WTC11 (cell line): ENCODE data around the gene CDC37L1. TPM values are rescaled to one million over a fixed set of nuclear protein-coding genes. Genes with fewer than 3 reads are reported as not detected.

Experiments
- ATAC-seq: fragments of 200-7000 bp; cut with Tn5 transposase; 2 replicates; pipeline ENCODE4 v1.10.0; 2021; ENCODE audit warnings: mild to moderate bottlenecking, moderate library complexity
- CTCF ChIA-PET: fragments of 300-600 bp; sonication (Branson Sonifier 250); formaldehyde crosslinking; loops from one replicate; lab custom pipeline; 2021; ENCODE audit warnings: antibody characterized with exemption; lab: Charles Lee
- POLR2A ChIA-PET: fragments of 350-600 bp; sonication (Branson Sonifier 250); formaldehyde crosslinking; loops from one replicate; lab custom pipeline; 2021; ENCODE audit warnings: antibody characterized with exemption; lab: Charles Lee
- DNase-seq: peaks from one replicate; pipeline ENCODE4 v3.0.0; 2021; ENCODE audit warnings: low spot score
- H3K27ac Mint-ChIP-seq: 2 replicates; pipeline ENCODE4 v1.8.0; 2021; ENCODE audit warnings: mixed read lengths
- H3K27me3 Mint-ChIP-seq: 2 replicates; pipeline ENCODE4 v1.8.0; 2021; ENCODE audit warnings: low read depth, mild to moderate bottlenecking, moderate library complexity, mixed read lengths
- H3K36me3 Mint-ChIP-seq: 2 replicates; pipeline ENCODE4 v1.8.0; 2021; ENCODE audit warnings: mixed read lengths
- H3K4me1 Mint-ChIP-seq: 2 replicates; pipeline ENCODE4 v1.8.0; 2022; ENCODE audit warnings: mixed read lengths
- H3K4me3 Mint-ChIP-seq: 2 replicates; pipeline ENCODE4 v1.8.0; 2021; ENCODE audit warnings: mild to moderate bottlenecking, moderate library complexity, mixed read lengths
- H3K9me3 Mint-ChIP-seq: 2 replicates; pipeline ENCODE4 v1.8.0; 2021; ENCODE audit warnings: mixed read lengths
- CREM ChIP-seq: sonication (generic); formaldehyde crosslinking; IDR thresholded peaks from 2 replicates; pipeline ENCODE4 v1.8.1; 2022; ENCODE audit warnings: mild to moderate bottlenecking, missing genetic modification reagents, moderate library complexity
- NR3C1 ChIP-seq: sonication (generic); formaldehyde crosslinking; conservative IDR thresholded peaks from 2 replicates; pipeline ENCODE4 v1.8.1; 2023; ENCODE audit warnings: low read depth, mild to moderate bottlenecking, missing genetic modification reagents
- OVOL2 ChIP-seq: fragments of 250-450 bp; sonication (Bioruptor Pico); IDR thresholded peaks from 2 replicates; pipeline ENCODE4 v1.9.0; 2021; ENCODE audit warnings: mild to moderate bottlenecking, borderline replicate concordance
- PRRX2 ChIP-seq: fragments of 250-450 bp; sonication (Bioruptor Pico); IDR thresholded peaks from 2 replicates; pipeline ENCODE4 v1.8.0; 2021; ENCODE audit warnings: mild to moderate bottlenecking
- RELA ChIP-seq: sonication (generic); formaldehyde crosslinking; IDR thresholded peaks from 2 replicates; pipeline ENCODE4 v1.8.1; 2022; ENCODE audit warnings: missing genetic modification reagents, mild to moderate bottlenecking, borderline replicate concordance
- SMAD3 ChIP-seq: sonication (generic); formaldehyde crosslinking; IDR thresholded peaks from 2 replicates; pipeline ENCODE4 v1.8.0; 2022; ENCODE audit warnings: missing genetic modification reagents, mild to moderate bottlenecking, borderline replicate concordance
- TEAD4 ChIP-seq: sonication (generic); formaldehyde crosslinking; IDR thresholded peaks from 2 replicates; pipeline ENCODE4 v1.8.0; 2022; ENCODE audit warnings: mild to moderate bottlenecking, missing genetic modification reagents
- ZNF219 ChIP-seq: sonication (generic); formaldehyde crosslinking; IDR thresholded peaks from 2 replicates; pipeline ENCODE4 v1.8.0; 2023; ENCODE audit warnings: missing genetic modification reagents, mild to moderate bottlenecking, borderline replicate concordance
- ZNF423 ChIP-seq: fragments of 250-450 bp; sonication (Bioruptor Pico); IDR thresholded peaks from 2 replicates; pipeline ENCODE4 v2.1.2; 2022; ENCODE audit warnings: mild to moderate bottlenecking, moderate library complexity
- ZNF671 ChIP-seq: fragments of 250-450 bp; sonication (Bioruptor Pico); IDR thresholded peaks from 2 replicates; pipeline ENCODE4 v1.8.0; 2021; ENCODE audit warnings: mild to moderate bottlenecking
- total RNA-seq: library from RNA; stranded (reverse); gene quantifications from 3 replicates; pipeline ENCODE4 v1.2.3, GENCODE V29; 2021
- TF ChIP-seq, protein P1 (sequence below): sonication (generic); formaldehyde crosslinking; IDR thresholded peaks from 2 replicates; pipeline ENCODE4 v1.8.0; 2022; ENCODE audit warnings: mild to moderate bottlenecking, missing genetic modification reagents
- TF ChIP-seq, protein P2 (sequence below): fragments of 250-450 bp; sonication (Bioruptor Pico); IDR thresholded peaks from 2 replicates; pipeline ENCODE4 v1.8.0; 2021; ENCODE audit warnings: mild to moderate bottlenecking
- TF ChIP-seq, protein P3 (sequence below): sonication (generic); formaldehyde crosslinking; IDR thresholded peaks from 2 replicates; pipeline ENCODE4 v1.8.0; 2023; ENCODE audit warnings: missing genetic modification reagents, mild to moderate bottlenecking, borderline replicate concordance
- TF ChIP-seq, protein P4 (sequence below): sonication (generic); formaldehyde crosslinking; IDR thresholded peaks from 2 replicates; pipeline ENCODE4 v1.8.1; 2023; ENCODE audit warnings: mild to moderate bottlenecking, missing genetic modification reagents, moderate library complexity
- TF ChIP-seq, protein P5 (sequence below): sonication (generic); formaldehyde crosslinking; IDR thresholded peaks from 2 replicates; pipeline ENCODE4 v1.8.1; 2023; ENCODE audit warnings: mild to moderate bottlenecking, missing genetic modification reagents, borderline replicate concordance
- TF ChIP-seq, protein P6 (sequence below): fragments of 250-450 bp; sonication (Bioruptor Pico); conservative IDR thresholded peaks from 2 replicates; pipeline ENCODE4 v1.9.0; 2021; ENCODE audit warnings: mild to moderate bottlenecking

The CDC37L1 gene
- total RNA-seq, 1 experiment from 2014 or later = 20.1 TPM

DNA sequence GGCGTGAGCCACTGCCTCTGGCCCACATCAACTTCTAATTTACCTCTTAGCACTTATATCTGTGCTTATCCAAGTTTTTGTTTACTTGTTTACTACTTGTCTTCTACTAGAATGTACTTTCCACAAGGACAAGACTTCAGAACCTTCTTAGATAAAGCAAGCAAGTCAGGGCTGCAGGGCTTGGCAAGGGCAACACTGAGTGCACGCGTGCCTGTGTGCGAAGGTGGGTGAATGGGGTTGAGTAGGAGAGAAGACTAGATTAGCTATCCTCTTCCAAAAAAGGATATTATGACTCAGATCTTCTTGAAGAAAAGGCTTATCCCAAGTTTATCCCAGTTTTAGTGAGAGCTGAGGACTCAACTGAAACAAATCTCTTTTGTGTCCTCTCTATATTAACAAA is 42.4 kb downstream of the CDC37L1 start:
- POLR2A ChIA-PET = no interaction called here
- ATAC-seq = no peak
- no peaks in the 10 kb centered on the region for H3K4me1 Mint-ChIP-seq

DNA sequence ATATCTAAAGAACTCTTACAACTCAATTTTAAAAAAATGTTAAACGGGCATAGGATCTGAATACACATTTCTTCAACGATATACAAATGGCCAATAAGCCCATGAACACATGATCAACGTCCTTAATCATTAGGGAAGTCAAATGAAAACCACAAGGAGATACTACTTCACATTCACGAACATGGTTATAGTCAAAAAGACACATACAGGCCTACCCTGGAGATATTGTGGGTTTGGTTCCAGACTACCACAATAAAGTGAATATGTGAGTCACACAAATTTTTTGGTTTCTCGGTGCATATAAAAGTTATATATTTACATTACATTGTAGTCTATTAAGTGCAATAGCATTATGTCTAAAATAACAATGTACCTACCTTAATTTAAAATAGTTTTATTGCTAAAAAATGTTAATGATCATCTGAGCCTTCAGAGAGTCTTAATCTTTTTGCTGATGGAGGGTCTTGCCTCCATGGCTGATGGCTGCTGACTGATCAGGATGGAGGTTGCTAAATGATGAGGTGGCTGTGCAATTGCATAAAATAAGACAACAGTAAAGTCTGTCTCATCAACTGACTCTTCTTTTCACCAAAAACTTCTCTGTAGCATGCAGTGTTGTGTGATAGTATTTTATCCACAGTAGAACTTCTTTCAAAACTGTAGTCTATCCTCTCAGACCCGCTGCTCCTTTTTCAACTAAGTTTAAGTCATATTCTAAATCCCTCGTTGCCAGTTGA is 46.5 kb downstream of the CDC37L1 start:
- no peak overlapping the region for H3K27ac Mint-ChIP-seq
- TF ChIP-seq PRRX2 (CRISPR knock-in tag) = no peak
- TF ChIP-seq, protein P1, sequence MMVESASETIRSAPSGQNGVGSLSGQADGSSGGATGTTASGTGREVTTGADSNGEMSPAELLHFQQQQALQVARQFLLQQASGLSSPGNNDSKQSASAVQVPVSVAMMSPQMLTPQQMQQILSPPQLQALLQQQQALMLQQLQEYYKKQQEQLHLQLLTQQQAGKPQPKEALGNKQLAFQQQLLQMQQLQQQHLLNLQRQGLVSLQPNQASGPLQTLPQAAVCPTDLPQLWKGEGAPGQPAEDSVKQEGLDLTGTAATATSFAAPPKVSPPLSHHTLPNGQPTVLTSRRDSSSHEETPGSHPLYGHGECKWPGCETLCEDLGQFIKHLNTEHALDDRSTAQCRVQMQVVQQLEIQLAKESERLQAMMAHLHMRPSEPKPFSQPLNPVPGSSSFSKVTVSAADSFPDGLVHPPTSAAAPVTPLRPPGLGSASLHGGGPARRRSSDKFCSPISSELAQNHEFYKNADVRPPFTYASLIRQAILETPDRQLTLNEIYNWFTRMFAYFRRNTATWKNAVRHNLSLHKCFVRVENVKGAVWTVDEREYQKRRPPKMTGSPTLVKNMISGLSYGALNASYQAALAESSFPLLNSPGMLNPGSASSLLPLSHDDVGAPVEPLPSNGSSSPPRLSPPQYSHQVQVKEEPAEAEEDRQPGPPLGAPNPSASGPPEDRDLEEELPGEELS (CRISPR knock-in tag) = no peak
- no peak for TF ChIP-seq ZNF671 (CRISPR knock-in tag)
- TF ChIP-seq SMAD3 (CRISPR knock-in tag) = no peak
- no peak for TF ChIP-seq TEAD4
- no peak for TF ChIP-seq OVOL2 (CRISPR knock-in tag)
- TF ChIP-seq, protein P2, sequence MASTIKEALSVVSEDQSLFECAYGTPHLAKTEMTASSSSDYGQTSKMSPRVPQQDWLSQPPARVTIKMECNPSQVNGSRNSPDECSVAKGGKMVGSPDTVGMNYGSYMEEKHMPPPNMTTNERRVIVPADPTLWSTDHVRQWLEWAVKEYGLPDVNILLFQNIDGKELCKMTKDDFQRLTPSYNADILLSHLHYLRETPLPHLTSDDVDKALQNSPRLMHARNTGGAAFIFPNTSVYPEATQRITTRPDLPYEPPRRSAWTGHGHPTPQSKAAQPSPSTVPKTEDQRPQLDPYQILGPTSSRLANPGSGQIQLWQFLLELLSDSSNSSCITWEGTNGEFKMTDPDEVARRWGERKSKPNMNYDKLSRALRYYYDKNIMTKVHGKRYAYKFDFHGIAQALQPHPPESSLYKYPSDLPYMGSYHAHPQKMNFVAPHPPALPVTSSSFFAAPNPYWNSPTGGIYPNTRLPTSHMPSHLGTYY (CRISPR knock-in tag) = no peak
- TF ChIP-seq, protein P3, sequence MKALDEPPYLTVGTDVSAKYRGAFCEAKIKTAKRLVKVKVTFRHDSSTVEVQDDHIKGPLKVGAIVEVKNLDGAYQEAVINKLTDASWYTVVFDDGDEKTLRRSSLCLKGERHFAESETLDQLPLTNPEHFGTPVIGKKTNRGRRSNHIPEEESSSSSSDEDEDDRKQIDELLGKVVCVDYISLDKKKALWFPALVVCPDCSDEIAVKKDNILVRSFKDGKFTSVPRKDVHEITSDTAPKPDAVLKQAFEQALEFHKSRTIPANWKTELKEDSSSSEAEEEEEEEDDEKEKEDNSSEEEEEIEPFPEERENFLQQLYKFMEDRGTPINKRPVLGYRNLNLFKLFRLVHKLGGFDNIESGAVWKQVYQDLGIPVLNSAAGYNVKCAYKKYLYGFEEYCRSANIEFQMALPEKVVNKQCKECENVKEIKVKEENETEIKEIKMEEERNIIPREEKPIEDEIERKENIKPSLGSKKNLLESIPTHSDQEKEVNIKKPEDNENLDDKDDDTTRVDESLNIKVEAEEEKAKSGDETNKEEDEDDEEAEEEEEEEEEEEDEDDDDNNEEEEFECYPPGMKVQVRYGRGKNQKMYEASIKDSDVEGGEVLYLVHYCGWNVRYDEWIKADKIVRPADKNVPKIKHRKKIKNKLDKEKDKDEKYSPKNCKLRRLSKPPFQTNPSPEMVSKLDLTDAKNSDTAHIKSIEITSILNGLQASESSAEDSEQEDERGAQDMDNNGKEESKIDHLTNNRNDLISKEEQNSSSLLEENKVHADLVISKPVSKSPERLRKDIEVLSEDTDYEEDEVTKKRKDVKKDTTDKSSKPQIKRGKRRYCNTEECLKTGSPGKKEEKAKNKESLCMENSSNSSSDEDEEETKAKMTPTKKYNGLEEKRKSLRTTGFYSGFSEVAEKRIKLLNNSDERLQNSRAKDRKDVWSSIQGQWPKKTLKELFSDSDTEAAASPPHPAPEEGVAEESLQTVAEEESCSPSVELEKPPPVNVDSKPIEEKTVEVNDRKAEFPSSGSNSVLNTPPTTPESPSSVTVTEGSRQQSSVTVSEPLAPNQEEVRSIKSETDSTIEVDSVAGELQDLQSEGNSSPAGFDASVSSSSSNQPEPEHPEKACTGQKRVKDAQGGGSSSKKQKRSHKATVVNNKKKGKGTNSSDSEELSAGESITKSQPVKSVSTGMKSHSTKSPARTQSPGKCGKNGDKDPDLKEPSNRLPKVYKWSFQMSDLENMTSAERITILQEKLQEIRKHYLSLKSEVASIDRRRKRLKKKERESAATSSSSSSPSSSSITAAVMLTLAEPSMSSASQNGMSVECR (CRISPR knock-in tag) = no peak
- TF ChIP-seq, all 79 proteins: peak for 0
- no peak for DNase-seq
- ChIA-PET POLR2A (no interaction called here), CTCF (no interaction called here)
- no peaks in the 10 kb centered on the region for H3K27me3 Mint-ChIP-seq
- H3K36me3 Mint-ChIP-seq = peaks cover 12% of the 10 kb centered on the region
- no peaks in the 10 kb centered on the region for H3K4me1 Mint-ChIP-seq
- ATAC-seq = no peak
- no peaks in the 10 kb centered on the region for H3K9me3 Mint-ChIP-seq
- H3K4me3 Mint-ChIP-seq = no peak overlapping the region

More for the DNA sequence above, 42.4 kb downstream of the CDC37L1 start:
- CTCF ChIA-PET = interaction anchor here (0.6 kb wide), 1 partner anchor 1767 kb away, joined by 4 read pairs; no protein-coding TSS in a partner anchor
- TF ChIP-seq, protein P4, sequence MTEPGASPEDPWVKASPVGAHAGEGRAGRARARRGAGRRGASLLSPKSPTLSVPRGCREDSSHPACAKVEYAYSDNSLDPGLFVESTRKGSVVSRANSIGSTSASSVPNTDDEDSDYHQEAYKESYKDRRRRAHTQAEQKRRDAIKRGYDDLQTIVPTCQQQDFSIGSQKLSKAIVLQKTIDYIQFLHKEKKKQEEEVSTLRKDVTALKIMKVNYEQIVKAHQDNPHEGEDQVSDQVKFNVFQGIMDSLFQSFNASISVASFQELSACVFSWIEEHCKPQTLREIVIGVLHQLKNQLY (CRISPR knock-in tag) = no peak
- no peak for TF ChIP-seq RELA
- TF ChIP-seq, all 79 proteins: peak for 0
- Mint-ChIP-seq H3K9me3 (no peaks in the 10 kb centered on the region), H3K4me3 (no peak overlapping the region), H3K27ac (no peak overlapping the region), H3K27me3 (no peaks in the 10 kb centered on the region), H3K36me3 (peaks cover 42% of the 10 kb centered on the region)
- DNase-seq = no peak

DNA sequence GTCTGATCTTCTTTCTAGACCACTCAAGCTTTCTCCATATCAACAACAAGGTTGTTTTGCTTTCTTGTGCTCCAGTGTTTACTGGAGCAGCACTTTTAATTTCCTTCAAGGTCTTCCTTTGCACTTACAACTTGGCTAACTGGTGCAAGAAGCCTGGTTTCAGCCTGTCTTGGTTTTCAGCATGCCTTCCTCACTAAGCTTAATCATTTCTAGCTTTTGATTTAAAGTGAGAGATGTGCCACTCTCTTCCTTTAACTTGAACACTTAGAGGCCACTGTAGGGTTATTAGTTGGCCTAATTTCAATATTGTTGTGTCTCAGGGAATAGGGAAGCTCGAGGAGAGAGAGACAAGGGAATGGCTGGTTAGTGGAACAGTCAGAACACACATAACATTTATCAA is 48.2 kb downstream of the CDC37L1 start:
- H3K36me3 Mint-ChIP-seq = peaks cover 5% of the 10 kb centered on the region
- no peaks in the 10 kb centered on the region for H3K9me3 Mint-ChIP-seq
- ChIA-PET CTCF (no interaction called here), POLR2A (no interaction called here)
- no peak overlapping the region for H3K27ac Mint-ChIP-seq
- no peaks in the 10 kb centered on the region for H3K27me3 Mint-ChIP-seq
- no peak overlapping the region for H3K4me3 Mint-ChIP-seq
- DNase-seq (no peak), ATAC-seq (no peak)
- H3K4me1 Mint-ChIP-seq = no peaks in the 10 kb centered on the region
- TF ChIP-seq, protein P5, sequence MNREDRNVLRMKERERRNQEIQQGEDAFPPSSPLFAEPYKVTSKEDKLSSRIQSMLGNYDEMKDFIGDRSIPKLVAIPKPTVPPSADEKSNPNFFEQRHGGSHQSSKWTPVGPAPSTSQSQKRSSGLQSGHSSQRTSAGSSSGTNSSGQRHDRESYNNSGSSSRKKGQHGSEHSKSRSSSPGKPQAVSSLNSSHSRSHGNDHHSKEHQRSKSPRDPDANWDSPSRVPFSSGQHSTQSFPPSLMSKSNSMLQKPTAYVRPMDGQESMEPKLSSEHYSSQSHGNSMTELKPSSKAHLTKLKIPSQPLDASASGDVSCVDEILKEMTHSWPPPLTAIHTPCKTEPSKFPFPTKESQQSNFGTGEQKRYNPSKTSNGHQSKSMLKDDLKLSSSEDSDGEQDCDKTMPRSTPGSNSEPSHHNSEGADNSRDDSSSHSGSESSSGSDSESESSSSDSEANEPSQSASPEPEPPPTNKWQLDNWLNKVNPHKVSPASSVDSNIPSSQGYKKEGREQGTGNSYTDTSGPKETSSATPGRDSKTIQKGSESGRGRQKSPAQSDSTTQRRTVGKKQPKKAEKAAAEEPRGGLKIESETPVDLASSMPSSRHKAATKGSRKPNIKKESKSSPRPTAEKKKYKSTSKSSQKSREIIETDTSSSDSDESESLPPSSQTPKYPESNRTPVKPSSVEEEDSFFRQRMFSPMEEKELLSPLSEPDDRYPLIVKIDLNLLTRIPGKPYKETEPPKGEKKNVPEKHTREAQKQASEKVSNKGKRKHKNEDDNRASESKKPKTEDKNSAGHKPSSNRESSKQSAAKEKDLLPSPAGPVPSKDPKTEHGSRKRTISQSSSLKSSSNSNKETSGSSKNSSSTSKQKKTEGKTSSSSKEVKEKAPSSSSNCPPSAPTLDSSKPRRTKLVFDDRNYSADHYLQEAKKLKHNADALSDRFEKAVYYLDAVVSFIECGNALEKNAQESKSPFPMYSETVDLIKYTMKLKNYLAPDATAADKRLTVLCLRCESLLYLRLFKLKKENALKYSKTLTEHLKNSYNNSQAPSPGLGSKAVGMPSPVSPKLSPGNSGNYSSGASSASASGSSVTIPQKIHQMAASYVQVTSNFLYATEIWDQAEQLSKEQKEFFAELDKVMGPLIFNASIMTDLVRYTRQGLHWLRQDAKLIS (CRISPR knock-in tag) = no peak
- no peak for TF ChIP-seq CREM (CRISPR knock-in tag)
- no peak for TF ChIP-seq NR3C1 (CRISPR knock-in tag)
- TF ChIP-seq, protein P6, sequence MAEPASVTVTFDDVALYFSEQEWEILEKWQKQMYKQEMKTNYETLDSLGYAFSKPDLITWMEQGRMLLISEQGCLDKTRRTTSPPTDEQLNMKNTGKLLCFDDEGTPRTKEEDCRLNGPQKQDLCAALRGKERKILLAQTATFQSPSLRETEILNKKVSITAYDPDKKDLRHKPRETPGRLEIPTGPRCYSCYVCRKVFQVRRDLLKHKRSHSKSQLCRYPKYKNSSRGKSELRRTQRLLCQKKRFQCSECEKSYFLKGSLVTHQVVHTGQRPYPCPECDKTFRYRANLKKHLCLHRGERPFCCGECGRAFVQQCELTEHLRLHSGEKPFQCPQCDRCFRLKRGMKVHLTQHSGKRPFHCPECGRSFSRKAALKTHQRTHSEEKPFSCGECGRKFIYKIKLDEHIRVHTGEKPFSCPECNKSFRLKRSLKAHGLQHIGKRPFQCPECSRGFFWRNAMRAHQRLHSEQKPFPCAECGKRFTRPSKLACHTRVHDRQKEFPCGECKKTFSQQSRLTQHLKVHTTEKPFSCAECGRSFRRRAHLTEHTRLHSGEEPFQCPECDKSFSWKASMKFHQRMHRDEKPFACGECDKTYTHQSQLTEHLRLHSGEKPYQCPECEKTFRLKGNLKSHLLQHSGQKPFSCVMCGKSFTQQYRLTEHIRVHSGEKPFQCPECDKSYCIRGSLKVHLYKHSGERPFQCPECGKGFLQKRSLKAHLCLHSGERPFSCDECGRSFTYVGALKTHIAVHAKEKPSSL = no peak
- no peak for TF ChIP-seq ZNF219 (CRISPR knock-in tag)
- TF ChIP-seq ZNF423 (CRISPR knock-in tag) = no peak
